Sigmoid colon (tissue), 7 donors: ENCODE measurements around the gene CFAP61. TPM values are rescaled to one million over a fixed set of nuclear protein-coding genes. Genes with fewer than 3 reads are reported as not detected.

ENCODE experiments used
- DNase-seq: peaks from one replicate; pipeline ENCODE4 v3.0.0-alpha.2; 2019
- H3K27ac ChIP-seq, 4 donors: fragments of 200-600 bp; sonication (generic); one replicate each; pipeline ENCODE4 v1.5.1; 2016 to 2019; ENCODE audit warnings: mild to moderate bottlenecking in 1 of 4
- H3K27me3 ChIP-seq, 3 donors: fragments of 200-600 bp; sonication (generic); one replicate each; pipeline ENCODE4 v1.5.1; 2019; ENCODE audit warnings: mild to moderate bottlenecking in 1 of 3
- H3K36me3 ChIP-seq, 4 donors: fragments of 200-600 bp; sonication (generic); one replicate each; pipeline ENCODE4 v1.5.1; 2016 to 2019
- H3K4me1 ChIP-seq, 4 donors: fragments of 200-600 bp; sonication (generic); one replicate each; pipeline ENCODE4 v1.5.1; 2017 to 2019
- H3K4me3 ChIP-seq, 4 donors: fragments of 200-600 bp; sonication (generic); one replicate each; pipeline ENCODE4 v1.5.1; 2017 to 2019; ENCODE audit warnings: mild to moderate bottlenecking in 2 of 4, moderate library complexity in 1 of 4
- H3K9me3 ChIP-seq, 4 donors: fragments of 200-600 bp in 3 of 4; sonication (generic) in 3 of 4; one replicate each; pipeline versions ENCODE4 v1.5.1 to v1.6.1; 2013 to 2019
- EP300 ChIP-seq, 4 donors: sonication (generic); formaldehyde crosslinking; IDR thresholded peaks; one replicate each; pipeline ENCODE4 v1.6.1; 2017; ENCODE audit warnings: antibody characterized with exemption in 4 of 4
- POLR2A ChIP-seq, 2 donors: fragments of 450-650 bp; IDR thresholded peaks; one replicate each; pipeline ENCODE4 v1.6.1; 2016; ENCODE audit warnings: antibody characterized with exemption in 2 of 2, mild to moderate bottlenecking in 2 of 2, moderate library complexity in 2 of 2
- POLR2AphosphoS5 ChIP-seq, 4 donors: sonication (generic); formaldehyde crosslinking; IDR thresholded peaks; one replicate each; pipeline ENCODE4 v1.6.1; 2017; ENCODE audit warnings: antibody characterized with exemption in 4 of 4
- WGBS, 2 donors: extraction: QIAGEN DNeasy Blood & Tissue Kit; methylation state at CpG; one replicate each; pipeline ENCODE4 v1.1.7; 2013; 5-methylcytosine and 5-hydroxymethylcytosine counted together
- intact Hi-C: fragments of 100-400 bp; cut with DNase I; formaldehyde crosslinking; loops from one replicate; pipeline ENCODE4 v1.15.1; 2023
- polyA plus RNA-seq, 3 donors: library from polyadenylated mRNA; stranded (reverse); fragments of 200-250 nt; gene quantifications; one replicate each; pipeline ENCODE4 v1.2.3, GENCODE V29; 2013
- total RNA-seq, 4 donors: library from RNA; depleted of rRNA; stranded (reverse); fragments of >200 nt; gene quantifications; one replicate each; pipeline ENCODE4 v1.1.0, GENCODE V29; 2016
- TF ChIP-seq, protein P1 (sequence below), 4 experiments: fragments of 450-650 bp in 3 of 4; fragments of 200-600 bp in 1 of 4; IDR thresholded peaks; one replicate each; pipeline ENCODE4 v1.5.1; 2016 to 2019; ENCODE audit warnings: antibody characterized with exemption in 4 of 4, mild to moderate bottlenecking in 3 of 4, moderate library complexity in 2 of 4
- donor health status: healthy with polysubstance abuse.
- donor health status: Bipolar disorder and iron deficiency.
- donor health status: healthy.

The CFAP61 gene
- total and polyA plus RNA-seq, 7 donors: 0.15 to 2.0 (median 0.44) TPM; not detected in 3

DNA sequence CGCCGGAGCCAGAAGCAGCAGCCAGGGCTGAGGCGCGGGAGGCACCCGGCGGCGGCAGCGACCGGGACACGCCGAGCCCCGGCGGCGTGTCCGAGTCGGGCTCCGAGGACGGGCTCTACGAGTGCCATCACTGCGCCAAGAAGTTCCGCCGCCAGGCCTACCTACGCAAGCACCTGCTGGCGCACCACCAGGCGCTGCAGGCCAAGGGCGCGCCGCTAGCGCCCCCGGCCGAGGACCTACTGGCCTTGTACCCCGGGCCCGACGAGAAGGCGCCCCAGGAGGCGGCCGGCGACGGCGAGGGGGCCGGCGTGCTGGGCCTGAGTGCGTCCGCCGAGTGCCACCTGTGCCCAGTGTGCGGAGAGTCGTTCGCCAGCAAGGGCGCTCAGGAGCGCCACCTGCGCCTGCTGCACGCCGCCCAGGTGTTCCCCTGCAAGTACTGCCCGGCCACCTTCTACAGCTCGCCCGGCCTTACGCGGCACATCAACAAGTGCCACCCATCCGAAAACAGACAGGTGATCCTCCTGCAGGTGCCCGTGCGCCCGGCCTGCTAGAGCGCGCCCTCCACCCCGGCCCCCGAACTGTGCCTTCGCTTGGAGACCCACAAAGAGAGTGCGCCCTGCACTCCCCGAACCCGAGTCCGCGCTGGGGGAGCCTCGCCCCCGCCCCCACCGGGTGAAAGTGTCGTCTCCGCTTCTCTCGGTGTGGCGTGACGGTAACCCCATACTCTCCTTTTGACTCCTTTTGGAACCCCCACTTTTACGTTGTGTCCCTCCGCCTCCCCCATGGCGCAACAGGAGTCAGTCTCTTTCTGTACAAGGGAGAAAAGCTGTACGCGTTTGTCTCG, 317.1 kb downstream of the CFAP61 start:
- H3K27ac ChIP-seq: no peak overlapping the region
- H3K36me3 ChIP-seq: no peaks in the 10 kb centered on the region
- 1 to 2% methylated on average over 86 of the region's 86 CpGs for WGBS, 2 donors
- DNase-seq: no peak
- peaks cover 0 to 31% (median 28%) of the 10 kb centered on the region in 4 donors for H3K4me1 ChIP-seq
- H3K9me3 ChIP-seq: no peaks in the 10 kb centered on the region
- intact Hi-C loops: no loop called here
- H3K27me3 ChIP-seq: peaks cover 44 to 92% (median 76%) of the 10 kb centered on the region in 3 donors
- peak overlapping the region in 2 of 4 donors; percentile 35 to 40 for H3K4me3 ChIP-seq
- TF ChIP-seq EP300 (IDR thresholded peaks at IDR 0.05) (no peak), POLR2A (IDR thresholded peaks at IDR 0.05) (no peak), POLR2AphosphoS5 (IDR thresholded peaks at IDR 0.05) (no peak)
- TF ChIP-seq, protein P1, sequence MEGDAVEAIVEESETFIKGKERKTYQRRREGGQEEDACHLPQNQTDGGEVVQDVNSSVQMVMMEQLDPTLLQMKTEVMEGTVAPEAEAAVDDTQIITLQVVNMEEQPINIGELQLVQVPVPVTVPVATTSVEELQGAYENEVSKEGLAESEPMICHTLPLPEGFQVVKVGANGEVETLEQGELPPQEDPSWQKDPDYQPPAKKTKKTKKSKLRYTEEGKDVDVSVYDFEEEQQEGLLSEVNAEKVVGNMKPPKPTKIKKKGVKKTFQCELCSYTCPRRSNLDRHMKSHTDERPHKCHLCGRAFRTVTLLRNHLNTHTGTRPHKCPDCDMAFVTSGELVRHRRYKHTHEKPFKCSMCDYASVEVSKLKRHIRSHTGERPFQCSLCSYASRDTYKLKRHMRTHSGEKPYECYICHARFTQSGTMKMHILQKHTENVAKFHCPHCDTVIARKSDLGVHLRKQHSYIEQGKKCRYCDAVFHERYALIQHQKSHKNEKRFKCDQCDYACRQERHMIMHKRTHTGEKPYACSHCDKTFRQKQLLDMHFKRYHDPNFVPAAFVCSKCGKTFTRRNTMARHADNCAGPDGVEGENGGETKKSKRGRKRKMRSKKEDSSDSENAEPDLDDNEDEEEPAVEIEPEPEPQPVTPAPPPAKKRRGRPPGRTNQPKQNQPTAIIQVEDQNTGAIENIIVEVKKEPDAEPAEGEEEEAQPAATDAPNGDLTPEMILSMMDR (IDR thresholded peaks at IDR 0.05): no peak

DNA sequence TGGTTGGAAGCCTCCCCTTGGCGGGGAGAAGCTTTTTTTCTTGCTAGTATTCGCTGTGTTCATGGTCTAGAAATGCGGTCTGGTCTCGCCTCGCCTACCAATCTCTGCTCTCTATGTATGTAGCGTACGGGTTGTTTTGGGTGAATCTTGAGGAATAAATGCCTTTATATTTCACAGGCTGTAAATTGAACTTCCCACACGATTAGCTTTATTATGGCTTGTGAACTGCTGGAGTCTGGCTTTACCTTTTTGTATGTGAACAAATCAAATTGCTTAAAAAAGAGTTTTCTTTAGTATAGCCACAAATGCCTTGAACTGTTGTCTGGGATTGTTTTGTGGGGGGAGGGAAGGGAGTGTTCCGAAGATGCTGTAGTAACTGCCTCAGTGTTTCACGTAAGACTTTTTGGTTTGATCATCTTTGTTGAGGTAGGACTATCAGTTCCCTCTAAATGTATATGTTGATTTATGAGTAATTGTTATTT, 317.8 kb downstream of the CFAP61 start:
- peaks cover 41 to 90% (median 69%) of the 10 kb centered on the region in 3 donors for H3K27me3 ChIP-seq
- H3K9me3 ChIP-seq: no peaks in the 10 kb centered on the region
- no peak for TF ChIP-seq EP300 (IDR thresholded peaks at IDR 0.05)
- TF ChIP-seq, protein P1 (IDR thresholded peaks at IDR 0.05): no peak
- TF ChIP-seq POLR2A (IDR thresholded peaks at IDR 0.05): no peak
- TF ChIP-seq POLR2AphosphoS5 (IDR thresholded peaks at IDR 0.05): no peak
- H3K27ac ChIP-seq: no peak overlapping the region
- WGBS, 2 donors: 12 to 13% methylated on average over 10 of the region's 10 CpGs
- no peak for DNase-seq
- intact Hi-C loops: no loop called here
- H3K36me3 ChIP-seq: no peaks in the 10 kb centered on the region
- H3K4me3 ChIP-seq: no peak overlapping the region
- H3K4me1 ChIP-seq: peaks cover 0 to 31% (median 28%) of the 10 kb centered on the region in 4 donors

DNA sequence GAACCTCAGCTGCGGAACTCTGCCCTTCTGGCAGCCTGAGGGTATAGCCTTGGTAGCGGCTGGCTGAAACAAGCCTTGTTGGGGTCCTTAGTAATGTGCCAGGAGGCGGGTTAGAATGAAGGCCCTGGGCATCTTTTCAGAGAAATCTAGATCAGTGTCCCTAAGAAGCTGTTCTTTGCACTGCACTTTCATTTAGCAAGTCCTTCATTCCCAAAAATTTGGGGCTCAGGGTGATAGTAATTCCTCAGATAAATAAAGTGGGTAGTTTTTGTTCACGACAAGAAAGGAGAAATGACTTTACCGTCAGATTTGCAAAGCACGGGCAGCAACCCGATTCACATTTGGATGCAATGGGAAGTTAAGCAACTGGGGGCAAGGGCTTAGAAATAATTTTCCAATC, 318.8 kb downstream of the CFAP61 start:
- Histone ChIP-seq H3K9me3 (no peaks in the 10 kb centered on the region), H3K27me3 (peaks cover 36 to 87% (median 60%) of the 10 kb centered on the region in 3 donors), H3K36me3 (no peaks in the 10 kb centered on the region), H3K4me3 (no peak overlapping the region), H3K4me1 (peaks cover 0 to 31% (median 28%) of the 10 kb centered on the region in 4 donors), H3K27ac (no peak overlapping the region)
- no peak for DNase-seq
- TF ChIP-seq EP300 (IDR thresholded peaks at IDR 0.05) (no peak), POLR2AphosphoS5 (IDR thresholded peaks at IDR 0.05) (no peak)
- TF ChIP-seq, protein P1 (IDR thresholded peaks at IDR 0.05): no peak
- WGBS, 2 donors: 18 to 33% methylated on average over 7 of the region's 7 CpGs
- intact Hi-C loops: no loop called here

GRCh38 chr20:20371681-20372080, 319.3 kb downstream of the CFAP61 start:
- H3K4me3 ChIP-seq: no peak overlapping the region
- DNase-seq: no peak
- H3K27me3 ChIP-seq: peaks cover 33 to 83% (median 54%) of the 10 kb centered on the region in 3 donors
- peaks cover 0 to 30% (median 27%) of the 10 kb centered on the region in 4 donors for H3K4me1 ChIP-seq
- no peaks in the 10 kb centered on the region for H3K36me3 ChIP-seq
- 27 to 44% methylated on average over 3 of the region's 3 CpGs for WGBS, 2 donors
- no peaks in the 10 kb centered on the region for H3K9me3 ChIP-seq
- H3K27ac ChIP-seq: no peak overlapping the region
- TF ChIP-seq EP300 (IDR thresholded peaks at IDR 0.05): no peak
- no peak for TF ChIP-seq POLR2A (IDR thresholded peaks at IDR 0.05)
- TF ChIP-seq, protein P1 (IDR thresholded peaks at IDR 0.05): no peak
- no peak for TF ChIP-seq POLR2AphosphoS5 (IDR thresholded peaks at IDR 0.05)
- intact Hi-C loops: no loop called here
